SH-SY5Y (cell line): ENCODE data around the gene ABCF3.

Source experiments
- GATA2 ChIP-seq: IDR thresholded peaks from 2 replicates; pipeline ENCODE4 v1.6.1; 2011; ENCODE audit warnings: mild to moderate bottlenecking, low read depth, low read length
- GATA3 ChIP-seq: IDR thresholded peaks from 2 replicates; pipeline ENCODE4 v1.6.1; 2011; ENCODE audit warnings: low read depth, mild to moderate bottlenecking, low read length, moderate library complexity

ABCF3 gene

DNA sequence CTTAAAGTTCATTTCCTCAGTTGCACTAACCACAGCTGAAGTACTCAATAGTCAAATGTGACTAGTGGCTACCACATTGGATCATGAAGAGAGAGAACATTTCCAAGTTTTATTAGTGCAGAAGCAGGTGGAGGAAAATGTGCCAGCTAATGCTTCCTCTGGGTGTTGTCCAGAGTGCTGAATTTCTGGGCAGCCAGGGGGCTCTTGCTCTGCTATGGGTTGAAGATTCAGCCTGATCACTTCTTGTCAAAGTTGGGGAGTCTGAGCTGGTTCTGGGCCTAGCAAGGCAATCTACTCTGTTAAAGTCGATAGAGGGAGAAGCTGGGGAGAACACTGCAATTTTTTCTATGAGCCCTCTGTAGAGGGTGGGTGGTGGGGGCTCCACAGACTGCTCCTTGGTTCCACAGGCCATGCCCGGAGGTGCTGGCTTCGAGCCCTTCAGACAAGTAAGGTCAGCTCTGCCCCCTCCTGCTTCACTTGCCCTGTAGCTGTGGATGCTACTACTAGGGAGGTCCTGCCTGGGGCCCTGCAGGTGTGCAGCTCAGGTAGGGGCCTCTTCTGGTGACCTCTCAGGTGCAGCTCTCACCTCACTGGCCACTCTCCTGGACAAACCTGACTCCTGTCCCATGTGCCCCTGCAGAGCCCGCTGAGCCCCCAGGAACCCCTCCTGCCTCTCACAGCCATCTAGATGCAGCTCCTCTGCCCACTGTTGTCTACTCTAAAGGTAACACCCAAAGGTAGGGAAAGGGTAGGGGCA, 54.6 kb downstream of the ABCF3 start:
- TF ChIP-seq GATA2 (no peak), GATA3 (no peak)

- no peak for TF ChIP-seq GATA3
- no peak for TF ChIP-seq GATA2
These were observed 55.1 kb downstream of the ABCF3 start for GRCh38 chr3:184241141-184241446.

DNA sequence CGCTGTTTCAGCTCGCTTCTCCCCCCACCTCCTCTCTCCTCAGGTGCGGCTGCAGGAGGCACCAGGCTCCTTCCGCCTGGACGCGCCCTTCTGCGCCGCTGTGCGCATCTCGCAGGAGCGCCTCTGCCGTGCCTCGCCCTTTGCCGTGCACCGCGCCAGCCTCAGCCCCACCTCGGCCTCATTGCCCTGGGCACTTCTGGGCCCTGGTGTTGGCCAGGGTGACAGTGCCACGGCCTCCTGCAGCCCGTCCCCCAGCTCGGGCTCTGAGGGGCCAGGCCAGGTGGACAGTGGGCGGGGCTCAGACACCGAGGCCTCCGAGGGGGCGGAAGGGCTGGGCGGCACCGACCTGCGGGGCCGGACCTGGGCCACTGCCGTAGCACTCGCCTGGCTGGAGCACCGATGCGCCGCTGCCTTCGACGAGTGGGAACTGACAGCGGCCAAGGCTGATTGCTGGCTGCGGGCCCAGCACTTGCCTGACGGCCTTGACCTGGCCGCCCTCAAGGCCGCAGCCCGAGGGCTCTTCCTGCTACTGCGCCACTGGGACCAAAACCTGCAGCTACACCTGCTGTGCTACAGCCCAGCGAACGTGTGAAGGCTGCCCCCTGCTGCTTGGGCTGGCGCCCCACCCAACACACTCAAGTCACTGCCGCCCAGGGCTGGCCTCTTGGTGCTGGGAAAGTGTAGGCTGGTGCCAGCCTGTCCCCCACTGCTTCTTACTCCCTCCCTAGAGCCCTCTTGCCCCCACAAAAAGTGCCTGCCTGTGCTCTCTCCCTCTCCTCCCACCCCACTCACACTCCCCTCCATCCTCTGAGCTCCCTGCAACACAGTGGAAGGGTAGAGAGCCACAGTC, 55.7 kb downstream of the ABCF3 start:
- no peak for TF ChIP-seq GATA3
- no peak for TF ChIP-seq GATA2

DNA sequence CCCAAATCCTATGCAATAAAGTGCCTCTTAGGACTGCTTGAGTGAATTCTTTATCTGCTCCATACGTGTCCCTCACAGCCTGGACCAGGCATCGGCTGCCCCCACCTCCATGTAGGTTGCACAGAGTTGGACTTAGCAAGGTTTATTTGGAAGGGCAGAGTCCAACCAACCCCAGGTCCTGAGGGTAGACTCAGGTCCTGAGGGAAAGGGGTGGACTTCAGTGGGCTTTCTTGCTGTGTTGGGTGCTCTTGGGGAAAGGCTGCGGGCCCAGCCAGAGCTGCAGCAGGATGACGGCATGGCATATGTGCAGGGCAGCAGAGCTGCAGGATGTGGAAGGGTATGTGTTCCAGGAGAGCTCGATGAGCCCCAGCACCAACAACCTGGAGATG, 56.3 kb downstream of the ABCF3 start:
- no peak for TF ChIP-seq GATA2
- TF ChIP-seq GATA3: no peak
